Astrocyte of the cerebellum (primary cell): Measurements from ENCODE around the gene NLGN1.

Experiments used
- DNase-seq: peaks from one replicate; pipeline ENCODE4 v3.0.0-alpha.2; 2011; ENCODE audit warnings: low read depth
- H3K4me3 ChIP-seq: 2 replicates; pipeline ENCODE4 v1.5.1; 2011; ENCODE audit warnings: mild to moderate bottlenecking, low read depth, low read length, moderate library complexity
- in situ Hi-C: cut with HindIII; loops from 2 replicates; pipeline ENCODE4 v1.10.0; 2017; ENCODE audit warnings: low sequenced_read_pairs
- TF ChIP-seq, protein P1 (sequence below): IDR thresholded peaks from 2 replicates; pipeline ENCODE4 v1.5.1; 2012; ENCODE audit warnings: low read length, low read depth, moderate library complexity, mild to moderate bottlenecking; ENCODE audit errors: missing control alignments

Gene NLGN1

DNA sequence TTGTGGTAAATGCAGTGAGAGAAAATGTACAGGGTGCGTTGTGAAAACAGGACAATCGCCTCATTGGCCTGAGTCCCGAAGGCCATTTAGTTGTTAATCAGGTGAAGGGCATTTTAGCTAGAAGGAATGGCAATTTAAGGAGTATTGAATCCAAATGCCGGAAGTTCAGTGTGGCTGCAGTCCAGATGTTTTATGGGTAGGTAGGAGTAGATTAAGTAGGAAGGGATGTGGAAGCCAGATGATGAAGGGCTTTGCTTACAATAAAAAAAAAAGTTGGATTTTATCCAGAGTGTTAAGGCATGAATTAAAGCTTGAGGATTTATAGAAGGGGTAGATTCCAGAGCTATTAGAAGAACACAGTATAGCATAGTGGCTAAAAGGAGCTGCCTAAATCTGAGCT lies 572.7 kb downstream of the NLGN1 start:
- no peak overlapping the region for H3K4me3 ChIP-seq
- no peak for DNase-seq
- in situ Hi-C loops = no loop called here
- TF ChIP-seq, protein P1, sequence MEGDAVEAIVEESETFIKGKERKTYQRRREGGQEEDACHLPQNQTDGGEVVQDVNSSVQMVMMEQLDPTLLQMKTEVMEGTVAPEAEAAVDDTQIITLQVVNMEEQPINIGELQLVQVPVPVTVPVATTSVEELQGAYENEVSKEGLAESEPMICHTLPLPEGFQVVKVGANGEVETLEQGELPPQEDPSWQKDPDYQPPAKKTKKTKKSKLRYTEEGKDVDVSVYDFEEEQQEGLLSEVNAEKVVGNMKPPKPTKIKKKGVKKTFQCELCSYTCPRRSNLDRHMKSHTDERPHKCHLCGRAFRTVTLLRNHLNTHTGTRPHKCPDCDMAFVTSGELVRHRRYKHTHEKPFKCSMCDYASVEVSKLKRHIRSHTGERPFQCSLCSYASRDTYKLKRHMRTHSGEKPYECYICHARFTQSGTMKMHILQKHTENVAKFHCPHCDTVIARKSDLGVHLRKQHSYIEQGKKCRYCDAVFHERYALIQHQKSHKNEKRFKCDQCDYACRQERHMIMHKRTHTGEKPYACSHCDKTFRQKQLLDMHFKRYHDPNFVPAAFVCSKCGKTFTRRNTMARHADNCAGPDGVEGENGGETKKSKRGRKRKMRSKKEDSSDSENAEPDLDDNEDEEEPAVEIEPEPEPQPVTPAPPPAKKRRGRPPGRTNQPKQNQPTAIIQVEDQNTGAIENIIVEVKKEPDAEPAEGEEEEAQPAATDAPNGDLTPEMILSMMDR = no peak

DNA sequence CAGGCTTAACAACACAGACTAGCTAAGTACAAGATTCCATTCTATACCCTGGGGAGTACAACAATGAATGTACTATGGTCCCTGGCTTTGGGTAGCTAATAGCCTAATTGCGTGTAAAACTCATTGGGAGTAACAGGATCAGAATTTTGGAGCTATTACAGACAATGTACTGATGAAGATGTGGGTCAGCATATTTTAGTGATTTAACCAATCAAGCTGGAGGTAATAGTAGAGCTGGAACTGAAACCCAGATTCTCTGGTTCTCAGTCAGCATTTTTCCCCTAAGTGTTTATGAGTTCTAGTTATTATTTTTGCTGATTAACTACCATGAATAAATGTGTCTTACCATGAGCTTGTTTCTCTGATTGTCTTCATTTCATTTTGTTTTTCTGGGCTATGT lies 578.7 kb downstream of the NLGN1 start:
- DNase-seq = no peak
- TF ChIP-seq, protein P1 = no peak
- no peak overlapping the region for H3K4me3 ChIP-seq
- in situ Hi-C loops = no loop called here

GRCh38 chr3:173977747-173978146 lies 580.2 kb downstream of the NLGN1 start:
- H3K4me3 ChIP-seq = no peak overlapping the region
- in situ Hi-C loops = no loop called here
- TF ChIP-seq, protein P1 = no peak
- no peak for DNase-seq

GRCh38 chr3:173983343-173983742 lies 585.8 kb downstream of the NLGN1 start:
- H3K4me3 ChIP-seq = no peak overlapping the region
- no peak for DNase-seq
- TF ChIP-seq, protein P1 = no peak
- in situ Hi-C loops = no loop called here

DNA sequence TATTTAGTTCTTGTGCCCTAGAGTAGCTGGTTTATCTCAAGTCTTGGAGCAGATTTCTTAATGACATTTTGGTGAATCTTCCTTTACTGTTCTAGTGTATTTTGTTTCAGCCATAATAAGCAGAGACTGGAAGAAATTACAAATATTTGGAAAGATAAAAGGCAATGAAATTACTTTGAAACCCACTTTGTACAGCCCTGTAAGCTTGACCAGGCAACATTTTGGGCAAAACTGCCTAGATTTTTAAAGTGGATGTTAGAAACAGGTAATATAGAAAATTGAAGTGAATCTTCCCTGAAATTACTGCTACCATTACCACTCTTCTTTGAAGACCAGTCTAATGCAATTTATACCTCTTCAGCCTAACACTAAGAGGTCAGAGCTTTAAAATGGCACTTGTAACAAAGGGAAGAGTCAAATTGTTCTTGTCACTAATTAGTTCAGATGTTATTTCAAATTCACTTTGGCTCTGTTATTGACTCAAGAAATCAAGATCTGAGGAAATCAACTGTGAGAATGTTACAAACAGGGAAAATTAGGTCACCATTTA lies 589.4 kb downstream of the NLGN1 start:
- DNase-seq = no peak
- TF ChIP-seq, protein P1 = no peak
- no peak overlapping the region for H3K4me3 ChIP-seq
- in situ Hi-C loops = no loop called here

DNA sequence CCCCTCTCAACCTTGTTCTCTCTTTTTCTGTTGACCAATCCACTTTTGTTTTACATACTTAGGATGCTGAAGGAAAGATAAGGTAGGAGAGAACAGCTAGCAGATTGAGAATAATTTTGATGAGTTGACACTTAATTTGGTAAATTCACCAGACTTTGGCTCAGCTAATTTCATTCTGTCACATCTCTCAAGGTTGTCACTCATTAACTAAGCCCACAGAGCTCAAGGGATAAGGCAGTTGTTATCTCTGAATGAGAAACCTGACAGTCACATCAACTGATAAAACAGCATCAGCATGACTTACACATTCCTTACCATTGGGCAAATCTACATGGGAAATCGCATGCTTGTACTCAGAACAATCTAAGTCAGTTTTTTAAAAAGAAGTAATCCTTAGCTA lies 591.4 kb downstream of the NLGN1 start:
- in situ Hi-C loops = no loop called here
- H3K4me3 ChIP-seq = no peak overlapping the region
- DNase-seq = no peak
- TF ChIP-seq, protein P1 = no peak

DNA sequence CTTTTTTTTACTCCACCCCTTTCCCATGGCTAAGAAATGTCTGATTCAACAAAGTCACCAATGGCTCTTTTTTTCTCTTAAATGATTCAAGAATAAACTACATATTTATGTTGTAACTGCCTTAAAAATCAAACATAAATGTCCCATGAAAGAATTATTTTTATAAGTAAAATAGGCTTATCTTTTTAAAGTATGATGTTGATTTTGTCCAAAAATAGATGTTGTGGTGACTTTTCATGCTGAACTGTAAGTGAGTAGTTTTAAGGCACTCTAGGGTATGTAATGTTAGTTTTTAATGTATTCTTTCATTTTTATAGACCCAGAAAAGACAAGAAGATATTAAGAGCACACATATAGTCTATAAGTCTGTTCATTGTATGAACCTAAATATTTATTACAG lies 594.9 kb downstream of the NLGN1 start:
- TF ChIP-seq, protein P1 = no peak
- no peak for DNase-seq
- in situ Hi-C loops = no loop called here
- H3K4me3 ChIP-seq = no peak overlapping the region
